GM12874 (cell line): Measurements from ENCODE around the gene MYO7A.

ENCODE experiments used
- CTCF ChIP-seq: IDR thresholded peaks from 2 replicates; pipeline ENCODE4 v1.5.1; 2011; ENCODE audit warnings: low read depth, mild to moderate bottlenecking, control low read depth, low read length, moderate library complexity; ENCODE audit not compliant: insufficient read depth

MYO7A gene

GRCh38 chr11:77141475-77141874 lies 13.4 kb downstream of the MYO7A start:
- TF ChIP-seq CTCF: no peak

GRCh38 chr11:77142091-77142975 lies 14.3 kb downstream of the MYO7A start:
- no peak for TF ChIP-seq CTCF

- no peak for TF ChIP-seq CTCF
Measured at GRCh38 chr11:77143405-77144020, 15.5 kb downstream of the MYO7A start.

GRCh38 chr11:77144196-77144856 lies 16.3 kb downstream of the MYO7A start:
- TF ChIP-seq CTCF: no peak

GRCh38 chr11:77144857-77145428 lies 16.9 kb downstream of the MYO7A start:
- TF ChIP-seq CTCF: no peak

GRCh38 chr11:77146261-77147035 lies 18.4 kb downstream of the MYO7A start:
- TF ChIP-seq CTCF: no peak
